ENCODE measurements around the gene P2RX7. TPM values are rescaled to one million over a fixed set of nuclear protein-coding genes. Genes with fewer than 3 reads are reported as not detected.

Gene P2RX7
- not detected in 5 replicates for total RNA-seq (2022; extraction: Qiagen RNA extraction)

DNA sequence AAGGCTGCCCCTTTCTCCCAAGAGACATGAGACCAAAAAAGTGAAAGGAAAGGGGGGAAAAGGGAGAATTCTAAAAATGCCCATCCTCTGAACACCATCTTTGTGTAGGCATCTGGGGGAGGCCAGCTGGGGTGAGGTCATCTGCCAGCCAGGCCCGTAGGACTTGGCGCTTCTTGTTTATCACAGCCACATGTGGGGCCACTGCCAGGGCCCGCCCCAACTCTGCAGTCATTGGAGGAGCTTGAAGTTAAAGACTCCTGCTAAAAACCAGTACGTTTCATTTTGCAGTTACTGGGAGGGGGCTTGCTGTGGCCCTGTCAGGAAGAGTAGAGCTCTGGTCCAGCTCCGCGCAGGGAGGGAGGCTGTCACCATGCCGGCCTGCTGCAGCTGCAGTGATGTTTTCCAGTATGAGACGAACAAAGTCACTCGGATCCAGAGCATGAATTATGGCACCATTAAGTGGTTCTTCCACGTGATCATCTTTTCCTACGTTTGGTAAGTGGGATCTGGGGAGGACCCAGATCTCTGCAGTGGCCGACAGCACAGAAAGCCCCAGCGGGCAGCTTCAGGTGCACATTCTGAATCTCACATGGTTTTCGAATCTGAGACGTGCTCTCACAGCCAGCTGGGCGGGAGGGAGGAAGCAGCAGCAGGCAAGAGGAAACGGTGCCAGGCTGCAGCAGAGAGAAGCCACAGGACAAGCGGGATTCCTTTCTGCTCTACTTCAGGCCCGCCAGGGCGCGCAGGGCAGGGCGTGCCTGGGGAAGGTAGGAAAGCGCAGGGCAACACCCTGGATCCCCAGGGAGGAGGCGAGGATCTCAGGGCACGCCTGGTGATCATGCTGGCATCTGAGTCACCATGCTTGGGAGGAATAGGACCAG lies at the start of gene P2RX7:
Gene P2RX7, plus strand, starts transcription at position 276 of the 881 bp plus-strand sequence. Its CDS starts 95 bp downstream, at position 371.

DNA sequence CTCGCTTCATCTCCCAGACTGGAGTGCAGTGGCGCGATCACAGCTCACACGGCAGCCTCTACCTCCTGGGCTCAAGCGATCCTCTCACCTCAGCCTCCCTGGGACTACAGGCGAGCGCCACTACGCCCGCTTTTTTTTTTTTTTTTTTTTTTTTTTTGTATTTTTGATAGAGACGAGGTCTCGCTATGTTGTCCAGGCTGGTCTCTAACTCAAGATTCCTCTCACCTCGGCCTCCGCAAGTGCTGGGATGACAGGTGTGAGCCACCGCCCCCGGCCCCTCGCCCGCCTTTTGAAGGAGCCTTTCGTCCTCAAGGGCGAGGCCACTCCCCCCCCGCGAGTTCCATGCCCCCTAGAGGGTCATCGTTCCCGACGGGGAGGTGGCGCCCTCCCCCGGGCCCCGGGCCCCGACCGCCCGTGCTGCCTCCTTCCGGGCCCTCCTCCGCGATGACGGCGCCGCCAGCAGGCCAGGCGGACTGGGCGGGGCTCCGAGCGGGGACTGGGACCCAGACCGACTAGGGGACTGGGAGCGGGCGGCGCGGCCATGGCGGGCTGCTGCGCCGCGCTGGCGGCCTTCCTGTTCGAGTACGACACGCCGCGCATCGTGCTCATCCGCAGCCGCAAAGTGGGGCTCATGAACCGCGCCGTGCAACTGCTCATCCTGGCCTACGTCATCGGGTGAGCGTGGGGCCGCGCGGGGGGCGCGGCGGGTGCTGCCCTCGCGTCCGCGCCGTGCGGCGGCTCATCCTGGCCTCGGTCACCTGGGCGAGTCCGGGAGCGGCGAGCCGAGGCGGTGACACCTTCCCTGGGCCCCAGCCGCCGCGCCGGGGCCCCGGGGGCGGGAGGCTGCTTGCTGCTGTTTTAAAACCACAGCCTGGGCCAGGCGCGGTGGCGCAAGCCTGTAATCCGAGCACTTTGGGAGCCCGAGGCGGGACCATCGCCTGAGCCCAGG lies 77.2 kb downstream of the P2RX7 start, which contains the start of gene P2RX4:
Gene P2RX4, plus strand, starts transcription at position 506 of the 949 bp plus-strand sequence. Its CDS starts 36 bp downstream, at position 542.

Other genes starting within 250 kb of the P2RX7 start
- 42.3 to 60.8 TPM (median 47.4 TPM) in 5 replicates for gene SPPL3, start 228.5 kb upstream of the P2RX7 start, total RNA-seq (2022; extraction: Qiagen RNA extraction)
- 4.0 to 5.5 TPM (median 5.1 TPM) in 5 replicates for gene HNF1A, start 154.3 kb upstream of the P2RX7 start, total RNA-seq (2022; extraction: Qiagen RNA extraction)
- 22.6 to 24.4 TPM (median 24.0 TPM) in 5 replicates for gene C12orf43, start 116.4 kb upstream of the P2RX7 start, total RNA-seq (2022; extraction: Qiagen RNA extraction)
- gene OASL, start 93.6 kb upstream of the P2RX7 start, total RNA-seq (2022; extraction: Qiagen RNA extraction) = 2.5 to 4.1 TPM (median 3.3 TPM) in 5 replicates
- 15.9 to 18.9 TPM (median 18.2 TPM) in 5 replicates for gene P2RX4, start 77.3 kb downstream of the P2RX7 start, total RNA-seq (2022; extraction: Qiagen RNA extraction)
- 21.3 to 28.6 TPM (median 25.8 TPM) in 5 replicates for gene CAMKK2, start 163.8 kb downstream of the P2RX7 start, total RNA-seq (2022; extraction: Qiagen RNA extraction)
- 86.4 to 94.3 TPM (median 87.6 TPM) in 5 replicates for gene ANAPC5, start 219.5 kb downstream of the P2RX7 start, total RNA-seq (2022; extraction: Qiagen RNA extraction)